K562 (cell line): ENCODE data around the gene C3orf52. TPM values are rescaled to one million over a fixed set of nuclear protein-coding genes. Genes with fewer than 3 reads are reported as not detected.

Source experiments
- ATAC-seq: fragments of 200-7000 bp; cut with Tn5 transposase; 3 replicates; pipeline ENCODE4 v1.9.1; 2020; ENCODE audit warnings: moderate library complexity
- BruUV-seq: library from RNA; stranded (reverse); fragments of 400-500 nt; replicated peaks from 2 replicates; lab custom pipeline; 2021; lab: Mats Ljungman, UMichigan
- CTCF ChIA-PET: fragments of 300-600 bp; formaldehyde crosslinking; extraction: SDS; loops from one replicate; lab custom pipeline; 2021; ENCODE audit warnings: low intra/inter-chr PET ratio; lab: Yijun Ruan, JAX
- POLR2A ChIA-PET: fragments of 300-600, 350-650 bp; sonication (Branson Sonifier 250); formaldehyde crosslinking; extraction: SDS; loops from one replicate; lab custom pipeline; 2021; ENCODE audit warnings: antibody characterized with exemption, inconsistent platforms; lab: Yijun Ruan, JAX
- DNase-seq, 4 experiments: peaks; one replicate each; pipeline versions ENCODE4 v3.0.0 to v3.0.0-alpha.2; 2011 to 2018; ENCODE audit warnings: low spot score in 3 of 4, mixed read lengths in 3 of 4; ENCODE audit errors: extremely low read depth in 1 of 4
- FAIRE-seq: peaks from 2 replicates; lab custom pipeline; 2011; peaks lifted over from hg19 to GRCh38; lab: Jason Lieb, UNC
- H2AFZ ChIP-seq: 2 replicates; pipeline ENCODE4 v1.6.0; 2011; ENCODE audit warnings: low read depth, low read length, control low read depth, inconsistent platforms
- H3K27ac ChIP-seq: fragments of 200-600 bp; 3 replicates; pipeline ENCODE4 v1.8.0; 2011; ENCODE audit warnings: low read depth, mild to moderate bottlenecking, control low read depth, inconsistent platforms, low read length, moderate library complexity, mixed read lengths; ENCODE audit errors: extremely low read depth
- H3K27me3 ChIP-seq, 2 experiments: fragments of 300-600 bp in 1 of 2; 2 replicates in 1 of 2; 3 replicates in 1 of 2; pipeline versions ENCODE4 v1.6.0 to v1.8.0; 2011; ENCODE audit warnings: inconsistent platforms in 2 of 2, low read length in 2 of 2, mild to moderate bottlenecking in 1 of 2, mixed read lengths in 1 of 2, moderate library complexity in 1 of 2; ENCODE audit not compliant: control insufficient read depth in 2 of 2, insufficient read depth in 2 of 2
- H3K36me3 ChIP-seq: fragments of 300-600 bp; 3 replicates; pipeline ENCODE4 v1.8.0; 2011; ENCODE audit warnings: mild to moderate bottlenecking, low read length, inconsistent platforms; ENCODE audit not compliant: control insufficient read depth, insufficient read depth
- H3K4me1 ChIP-seq, 2 experiments: fragments of 200-600 bp in 1 of 2; replicated peaks in 1 of 2; 2 replicates in 1 of 2; 3 replicates in 1 of 2; pipeline versions ENCODE4 v1.5.1 to v1.8.0; 2011; ENCODE audit warnings: inconsistent platforms in 2 of 2, low read length in 2 of 2, mild to moderate bottlenecking in 1 of 2, mixed read lengths in 1 of 2, moderate library complexity in 1 of 2; ENCODE audit not compliant: control insufficient read depth in 2 of 2, insufficient read depth in 2 of 2
- H3K4me2 ChIP-seq: 2 replicates; pipeline ENCODE4 v1.6.1; 2011; ENCODE audit warnings: low read length, control low read depth, inconsistent platforms, mixed read lengths; ENCODE audit not compliant: insufficient read depth
- H3K4me3 ChIP-seq: fragments of 200-600 bp; sonication (generic), shearing (Covaris generic); 2 replicates; pipeline ENCODE4 v1.5.1; 2016; ENCODE audit warnings: control low read depth, inconsistent platforms
- H3K79me2 ChIP-seq: fragments of 200-600 bp; 3 replicates; pipeline ENCODE4 v1.8.0; 2011; ENCODE audit warnings: low read length, inconsistent platforms; ENCODE audit not compliant: control insufficient read depth, insufficient read depth
- H3K9ac ChIP-seq, 2 experiments: 2 replicates each; pipeline versions ENCODE4 v1.6.0 to v1.6.1; 2011; ENCODE audit warnings: low read depth in 2 of 2, low read length in 2 of 2, control low read depth in 1 of 2, inconsistent platforms in 1 of 2, mild to moderate bottlenecking in 1 of 2, mixed read lengths in 1 of 2; ENCODE audit not compliant: insufficient read depth in 1 of 2
- H3K9me1 ChIP-seq: one replicate; pipeline ENCODE4 v1.6.0; 2011; ENCODE audit warnings: inconsistent platforms, mild to moderate bottlenecking, low read length, moderate library complexity; ENCODE audit not compliant: control insufficient read depth, insufficient read depth
- H3K9me3 ChIP-seq: replicated peaks from 2 replicates; pipeline ENCODE4 v1.5.1; 2011; ENCODE audit warnings: low read depth, low read length, inconsistent platforms; ENCODE audit not compliant: control insufficient read depth, insufficient read depth
- H4K20me1 ChIP-seq: replicated peaks from 2 replicates; pipeline ENCODE4 v1.6.1; 2011; ENCODE audit warnings: low read length, inconsistent platforms, mixed read lengths; ENCODE audit not compliant: control insufficient read depth, insufficient read depth
- CTCF ChIP-seq, 3 experiments: IDR thresholded peaks in 2 of 3; conservative IDR thresholded peaks in 1 of 3; 2 replicates each; pipeline ENCODE4 v1.5.1; 2011 to 2012; ENCODE audit warnings: low read length in 3 of 3, mild to moderate bottlenecking in 3 of 3, control low read depth in 2 of 3, improper control_type of control experiment in 1 of 3, inconsistent platforms in 1 of 3, low read depth in 1 of 3, mixed read lengths in 1 of 3, moderate library complexity in 1 of 3; ENCODE audit not compliant: insufficient read depth in 2 of 3
- MAZ ChIP-seq, 2 experiments: fragments of 450-650 bp in 1 of 2; sonication (generic) in 1 of 2; formaldehyde crosslinking; IDR thresholded peaks in 1 of 2; conservative IDR thresholded peaks in 1 of 2; 2 replicates each; pipeline versions ENCODE4 v1.4.0 to v1.5.0; 2020; ENCODE audit warnings: mild to moderate bottlenecking in 1 of 2, missing genetic modification reagents in 1 of 2
- RAD21 ChIP-seq, 2 experiments: fragments of 250-450 bp in 1 of 2; fragments of 450-650 bp in 1 of 2; sonication (Bioruptor Pico) in 1 of 2; formaldehyde crosslinking in 1 of 2; IDR thresholded peaks in 1 of 2; conservative IDR thresholded peaks in 1 of 2; 2 replicates each; pipeline versions ENCODE4 v1.4.0 to v1.8.0; 2020 to 2022; ENCODE audit warnings: mild to moderate bottlenecking in 2 of 2, moderate library complexity in 1 of 2
- REST ChIP-seq, 2 experiments: fragments of 450-650 bp; formaldehyde crosslinking in 1 of 2; IDR thresholded peaks; 2 replicates each; pipeline versions ENCODE4 v1.4.0 to v1.6.1; 2014 to 2020; ENCODE audit warnings: mild to moderate bottlenecking in 2 of 2, borderline replicate concordance in 1 of 2, low read depth in 1 of 2
- SMC3 ChIP-seq: conservative IDR thresholded peaks from 2 replicates; pipeline ENCODE4 v1.6.1; 2011; ENCODE audit warnings: low read depth, low read length, improper control_type of control experiment; ENCODE audit not compliant: insufficient read depth
- TEAD1 ChIP-seq, 2 experiments: fragments of 450-650 bp in 1 of 2; sonication (generic) in 1 of 2; formaldehyde crosslinking; IDR thresholded peaks; 2 replicates each; pipeline versions ENCODE4 v1.4.0 to v1.8.0; 2020 to 2022; ENCODE audit warnings: mild to moderate bottlenecking in 2 of 2, missing genetic modification reagents in 1 of 2
- YY1 ChIP-seq, 3 experiments: IDR thresholded peaks; 2 replicates each; pipeline ENCODE4 v1.6.1; 2011; ENCODE audit warnings: low read length in 2 of 3, mild to moderate bottlenecking in 2 of 3, moderate library complexity in 2 of 3, borderline replicate concordance in 1 of 3, control low read depth in 1 of 3, low read depth in 1 of 3; ENCODE audit not compliant: insufficient read depth in 3 of 3, insufficient replicate concordance in 2 of 3, control insufficient read depth in 1 of 3, insufficient read length in 1 of 3; ENCODE audit errors: extremely low read depth in 1 of 3
- ZNF282 ChIP-seq: sonication (generic); formaldehyde crosslinking; IDR thresholded peaks from 2 replicates; pipeline ENCODE4 v1.8.1; 2023; ENCODE audit warnings: missing genetic modification reagents
- WGBS: fragments of 100-300 bp; shearing (Covaris generic); methylation state at CpG from one replicate; pipeline ENCODE4 v1.1.6; 2016; ENCODE audit warnings: low coverage, mixed read lengths; ENCODE audit not compliant: insufficient coverage; ENCODE audit errors: missing lambda C conversion rate; 5-methylcytosine and 5-hydroxymethylcytosine counted together
- in situ Hi-C: fragments of 300-500 bp; cut with MboI; formaldehyde crosslinking; loops from 4 replicates; pipeline ENCODE4 v1.15.0; 2018; ENCODE audit warnings: inconsistent platforms, mixed read lengths
- intact Hi-C: fragments of 100-400 bp; cut with micrococcal nuclease; formaldehyde crosslinking; loops from 2 replicates; pipeline ENCODE4 v1.14.2; 2022
- polyA plus RNA-seq, 8 experiments: library from polyadenylated mRNA; depleted of rRNA in 4 of 8; stranded (reverse) in 5 of 8; unstranded in 3 of 8; fragments of >200 nt; fragmentation: Nextera tagmentation in 2 of 8; fragmentation: Illumina TruSeq in 1 of 8; extraction: Ambion mirVana in 2 of 8; extraction: Trizol in 1 of 8; gene quantifications; 2 replicates each; pipeline versions ENCODE4 v1.2.1 to v1.2.3, GENCODE V29; 2011 to 2014; ENCODE audit warnings: inconsistent platforms in 1 of 8, missing spikeins in 1 of 8
- total RNA-seq, 7 experiments: library from RNA; depleted of rRNA in 6 of 7; stranded (reverse); fragments of >200 nt in 6 of 7; fragmentation: Illumina TruSeq in 2 of 7; extraction: Trizol in 2 of 7; gene quantifications; 2 replicates each; pipeline versions ENCODE4 v1.2.1 to v1.2.3, GENCODE V29; 2011 to 2021; ENCODE audit warnings: low replicate concordance in 1 of 7

Gene C3orf52
- total and polyA plus RNA-seq, 9 of the 15 experiments (the other 6 are each of a cell fraction or from before 2014, with no cell fraction given): 2.8 to 6.1 (median 3.8) TPM

- no peaks in the 10 kb centered on the region for H4K20me1 ChIP-seq
- no peaks in the 10 kb centered on the region for H3K36me3 ChIP-seq
- intact Hi-C loops (loop anchor here (1.0 kb wide), 1 partner anchor 326 kb away; no protein-coding TSS in a partner anchor), in situ Hi-C loops (no loop called here)
- no TSS peak for BruUV-seq
- peak; percentile 69 for FAIRE-seq
- H3K4me2 ChIP-seq: no peak overlapping the region
- WGBS: 5% methylated on average over 6 of the region's 7 CpGs
- DNase-seq: peak; percentile 58 to 68 (median 62)
- no peak overlapping the region for H3K9ac ChIP-seq
- H3K4me1 ChIP-seq: no peaks in the 10 kb centered on the region
- peak; percentile 93 for ATAC-seq
- H3K79me2 ChIP-seq: no peaks in the 10 kb centered on the region
- H2AFZ ChIP-seq: no peak overlapping the region
- H3K9me3 ChIP-seq: no peaks in the 10 kb centered on the region
- H3K27me3 ChIP-seq: no peaks in the 10 kb centered on the region; a peak in 1 of 5 replicates
- no peaks in the 10 kb centered on the region for H3K9me1 ChIP-seq
- no peak overlapping the region for H3K27ac ChIP-seq
- CTCF ChIA-PET: interaction anchor here (0.8 kb wide), 1 partner anchor 326 kb away, joined by 3 read pairs; no protein-coding TSS in a partner anchor
- H3K4me3 ChIP-seq: no peak overlapping the region
- POLR2A ChIA-PET: interaction anchor here (0.6 kb wide), 1 partner anchor 976 kb away, joined by 3 read pairs; a partner anchor contains a TSS
- no peak for TF ChIP-seq ZNF282 (CRISPR knock-in tag)
- TF ChIP-seq YY1 (IDR thresholded peaks at IDR 0.05; ENCODE audit: borderline replicate concordance in 1 of 3, control insufficient read depth in 1 of 3, extremely low read depth in 1 of 3, insufficient read depth in 3 of 3, insufficient read length in 1 of 3, insufficient replicate concordance in 2 of 3, low read depth in 1 of 3, low read length in 2 of 3): peak in 2 of 3 experiments; percentile 38 to 42
- TF ChIP-seq SMC3: peak; percentile 30; the same call in 1 of the 2 replicates
- peak; percentile 63 to 75 (median 66) for TF ChIP-seq CTCF (IDR thresholded peaks at IDR 0.05 in 2 of 3, conservative IDR thresholded peaks at IDR 0.05 in 1 of 3; ENCODE audit: insufficient read depth in 2 of 3, low read depth in 1 of 3, low read length in 3 of 3)
- peak; percentile 45 to 56 for TF ChIP-seq RAD21 (CRISPR knock-in tag; conservative IDR thresholded peaks at IDR 0.05 in 1 of 2, IDR thresholded peaks at IDR 0.05 in 1 of 2)
- TF ChIP-seq MAZ (CRISPR knock-in tag; conservative IDR thresholded peaks at IDR 0.05 in 1 of 2, IDR thresholded peaks at IDR 0.05 in 1 of 2): no peak
- TF ChIP-seq REST (IDR thresholded peaks at IDR 0.05; ENCODE audit: borderline replicate concordance): peak; percentile 11; the same call in 1 of the 2 replicates
- TF ChIP-seq REST (CRISPR knock-in tag; IDR thresholded peaks at IDR 0.05; ENCODE audit: low read depth): no peak
- no peak for TF ChIP-seq TEAD1 (CRISPR knock-in tag; IDR thresholded peaks at IDR 0.05)
These were observed 42.5 kb upstream of the C3orf52 start for GRCh38 chr3:112043621-112044201.
